Measurements from ENCODE around the gene TP63.

TP63 gene

DNA sequence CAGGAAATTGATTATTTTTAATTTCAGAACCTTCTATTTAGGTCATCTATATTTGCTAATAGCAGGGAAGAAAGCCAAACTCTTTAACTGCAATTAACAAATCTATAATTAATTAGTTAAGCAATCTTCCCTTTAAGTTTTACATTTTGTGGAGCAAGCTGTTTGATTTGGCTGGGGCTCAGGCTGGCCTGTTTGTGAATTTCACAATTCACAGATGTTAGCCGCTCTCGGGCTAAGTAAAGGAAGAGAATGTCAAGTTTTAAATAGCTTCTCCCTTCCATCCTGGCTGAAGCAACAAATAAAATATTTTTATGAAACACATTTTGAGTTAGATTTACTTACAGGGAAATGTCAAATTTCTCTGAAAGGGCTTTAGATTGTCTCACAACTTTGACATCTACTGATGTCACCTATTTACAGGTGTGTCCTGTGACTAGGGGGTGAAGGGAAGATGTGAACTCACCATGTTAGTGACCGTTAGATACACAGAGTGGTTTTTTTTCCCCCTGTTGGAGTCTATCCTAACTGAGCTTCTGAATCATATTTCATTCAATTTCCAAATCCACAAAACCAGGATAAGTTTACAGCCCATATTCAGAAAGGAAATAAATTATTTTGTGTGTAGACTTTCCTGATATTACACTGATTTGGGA lies 1.3 kb upstream of the TP63 start:
- no peaks in the 10 kb centered on the region for H3K9me3 ChIP-seq (ENCODE audit: control insufficient read depth, insufficient read depth, low read length)
- H3K4me3 ChIP-seq (ENCODE audit: low read depth, low read length): no peak overlapping the region
- no peaks in the 10 kb centered on the region for H3K27me3 ChIP-seq (ENCODE audit: control insufficient read depth, insufficient read depth, low read length)
- no peak overlapping the region for H3K9ac ChIP-seq (ENCODE audit: low read depth, low read length)
- no peaks in the 10 kb centered on the region for H3K36me3 ChIP-seq (ENCODE audit: control insufficient read depth, insufficient read depth, low read length)
- peaks cover under 1% of the 10 kb centered on the region for H3K4me1 ChIP-seq (ENCODE audit: control insufficient read depth, insufficient read depth, low read length)

DNA sequence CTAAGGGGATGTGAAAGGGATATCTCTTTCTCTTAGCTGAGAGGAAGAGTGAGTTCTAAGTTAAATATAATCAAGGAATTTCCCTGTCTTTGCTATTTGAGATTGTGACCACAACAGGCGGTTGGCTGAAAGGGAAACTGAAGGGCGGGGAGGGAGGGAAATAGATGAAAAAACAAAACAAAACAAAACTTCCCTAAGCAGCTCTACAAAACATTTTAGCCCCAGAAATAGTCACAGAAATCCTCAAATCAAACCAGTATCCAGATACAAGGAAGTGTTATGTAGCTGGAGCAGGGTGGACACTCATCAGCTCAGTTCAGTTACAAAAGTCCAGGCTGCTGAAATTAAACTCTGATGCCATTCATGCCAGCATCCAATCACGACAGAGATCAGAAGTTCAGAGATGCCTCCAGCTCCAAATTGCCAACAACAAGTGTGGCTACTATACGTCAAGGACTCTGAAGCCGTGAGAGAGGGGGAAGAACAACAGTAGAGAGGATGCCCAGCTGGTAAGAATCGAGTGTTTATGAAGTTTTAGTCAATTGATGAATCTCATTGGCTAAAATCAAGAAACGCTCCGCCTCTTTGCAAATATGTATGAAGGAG lies 319 bp upstream of the TP63 start:
- no peak overlapping the region for H3K4me3 ChIP-seq (ENCODE audit: low read depth, low read length)
- no peaks in the 10 kb centered on the region for H3K9me3 ChIP-seq (ENCODE audit: control insufficient read depth, insufficient read depth, low read length)
- H3K36me3 ChIP-seq (ENCODE audit: control insufficient read depth, insufficient read depth, low read length): no peaks in the 10 kb centered on the region
- H3K4me1 ChIP-seq (ENCODE audit: control insufficient read depth, insufficient read depth, low read length): peaks cover 8% of the 10 kb centered on the region
- no peak overlapping the region for H3K9ac ChIP-seq (ENCODE audit: low read depth, low read length)
- H3K27me3 ChIP-seq (ENCODE audit: control insufficient read depth, insufficient read depth, low read length): no peaks in the 10 kb centered on the region

DNA sequence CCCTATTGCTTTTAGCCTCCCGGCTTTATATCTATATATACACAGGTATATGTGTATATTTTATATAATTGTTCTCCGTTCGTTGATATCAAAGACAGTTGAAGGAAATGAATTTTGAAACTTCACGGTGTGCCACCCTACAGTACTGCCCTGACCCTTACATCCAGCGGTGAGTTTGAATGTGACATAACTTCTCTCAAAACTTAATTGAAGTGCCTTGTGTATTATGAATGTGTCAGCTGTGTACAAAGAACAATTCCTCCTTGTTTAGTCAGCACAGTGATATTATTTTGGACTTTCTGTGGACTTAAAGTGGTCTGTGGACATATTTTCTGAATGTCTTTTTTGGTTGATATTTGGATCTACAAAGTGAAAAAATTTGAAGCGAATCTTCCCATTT lies 220 bp downstream of the TP63 start:
- no peak overlapping the region for H3K4me3 ChIP-seq (ENCODE audit: low read depth, low read length)

DNA sequence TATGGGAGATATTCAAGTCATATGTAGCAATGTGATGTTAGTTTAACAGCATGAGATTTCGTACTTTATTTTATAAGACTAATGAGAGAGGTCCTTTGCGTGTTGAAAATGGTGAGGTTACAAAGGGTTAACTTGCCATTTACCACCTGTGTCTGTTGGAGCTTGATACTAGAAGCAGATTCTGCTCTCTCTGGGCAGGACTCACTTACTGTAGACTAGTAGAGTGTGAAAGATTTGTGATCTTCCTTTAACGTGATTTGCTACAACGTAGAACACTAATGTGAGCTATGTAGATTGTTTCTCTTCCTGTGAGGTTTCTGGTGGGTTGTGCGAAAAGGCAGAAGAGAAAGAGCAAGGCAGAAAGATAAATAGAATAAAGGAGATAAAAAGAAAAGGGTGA lies 1.1 kb downstream of the TP63 start:
- Histone ChIP-seq H3K36me3 (ENCODE audit: control insufficient read depth, insufficient read depth, low read length) (no peaks in the 10 kb centered on the region), H3K4me3 (ENCODE audit: low read depth, low read length) (no peak overlapping the region), H3K27me3 (ENCODE audit: control insufficient read depth, insufficient read depth, low read length) (no peaks in the 10 kb centered on the region), H3K9me3 (ENCODE audit: control insufficient read depth, insufficient read depth, low read length) (no peaks in the 10 kb centered on the region), H3K4me1 (ENCODE audit: control insufficient read depth, insufficient read depth, low read length) (peaks cover 11% of the 10 kb centered on the region), H3K9ac (ENCODE audit: low read depth, low read length) (no peak overlapping the region)

More for the DNA sequence above, 220 bp downstream of the TP63 start:
- Histone ChIP-seq H3K36me3 (ENCODE audit: control insufficient read depth, insufficient read depth, low read length) (no peaks in the 10 kb centered on the region), H3K27me3 (ENCODE audit: control insufficient read depth, insufficient read depth, low read length) (no peaks in the 10 kb centered on the region), H3K4me1 (ENCODE audit: control insufficient read depth, insufficient read depth, low read length) (peaks cover 11% of the 10 kb centered on the region), H3K9ac (ENCODE audit: low read depth, low read length) (no peak overlapping the region), H3K9me3 (ENCODE audit: control insufficient read depth, insufficient read depth, low read length) (no peaks in the 10 kb centered on the region)

DNA sequence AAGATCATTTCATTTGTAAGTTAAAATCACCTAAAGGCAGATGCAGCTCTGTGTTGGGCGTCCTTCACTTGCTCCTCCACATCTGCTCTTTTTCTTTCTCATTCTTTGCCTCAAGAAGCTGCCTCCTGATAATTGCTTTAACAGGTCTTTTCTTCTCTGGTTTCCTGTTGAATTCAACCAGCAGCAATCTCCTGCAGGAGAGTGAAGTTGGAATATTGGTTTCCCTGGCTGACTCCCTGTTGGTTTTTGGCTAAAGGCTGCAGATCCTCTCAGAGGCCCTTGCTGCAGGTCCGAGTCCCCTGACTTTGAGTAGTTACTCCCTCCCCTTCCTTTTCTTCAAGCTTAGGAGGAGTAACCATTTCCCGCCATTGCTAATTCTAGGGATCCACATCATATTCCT lies 4.2 kb downstream of the TP63 start:
- H3K4me3 ChIP-seq (ENCODE audit: low read depth, low read length): no peak overlapping the region
- H3K9ac ChIP-seq (ENCODE audit: low read depth, low read length): no peak overlapping the region
- no peaks in the 10 kb centered on the region for H3K9me3 ChIP-seq (ENCODE audit: control insufficient read depth, insufficient read depth, low read length)
- peaks cover 11% of the 10 kb centered on the region for H3K4me1 ChIP-seq (ENCODE audit: control insufficient read depth, insufficient read depth, low read length)
- H3K27me3 ChIP-seq (ENCODE audit: control insufficient read depth, insufficient read depth, low read length): no peaks in the 10 kb centered on the region
- H3K36me3 ChIP-seq (ENCODE audit: control insufficient read depth, insufficient read depth, low read length): no peaks in the 10 kb centered on the region

DNA sequence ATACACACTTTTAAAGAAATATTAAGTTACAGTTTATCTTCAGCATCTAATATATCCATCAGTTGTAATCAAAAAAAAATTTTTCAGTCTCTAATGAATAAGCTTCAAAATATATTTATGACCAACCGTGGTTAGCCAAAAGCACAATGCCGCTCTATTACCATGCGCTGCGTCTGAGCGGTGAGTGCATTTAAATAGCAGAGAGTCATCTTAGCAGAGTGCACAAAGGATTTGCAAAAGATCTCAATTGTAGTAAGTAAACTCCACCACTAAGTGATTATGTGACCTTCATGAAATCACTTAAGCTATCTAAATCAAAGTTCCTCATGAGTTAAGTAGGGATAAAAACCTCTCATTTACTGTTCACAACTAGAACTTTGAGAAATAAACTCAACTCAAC lies 4.9 kb downstream of the TP63 start:
- no peaks in the 10 kb centered on the region for H3K9me3 ChIP-seq (ENCODE audit: control insufficient read depth, insufficient read depth, low read length)
- H3K4me3 ChIP-seq (ENCODE audit: low read depth, low read length): no peak overlapping the region
- H3K36me3 ChIP-seq (ENCODE audit: control insufficient read depth, insufficient read depth, low read length): no peaks in the 10 kb centered on the region
- no peaks in the 10 kb centered on the region for H3K27me3 ChIP-seq (ENCODE audit: control insufficient read depth, insufficient read depth, low read length)
- no peak overlapping the region for H3K9ac ChIP-seq (ENCODE audit: low read depth, low read length)
- H3K4me1 ChIP-seq (ENCODE audit: control insufficient read depth, insufficient read depth, low read length): peaks cover 11% of the 10 kb centered on the region

DNA sequence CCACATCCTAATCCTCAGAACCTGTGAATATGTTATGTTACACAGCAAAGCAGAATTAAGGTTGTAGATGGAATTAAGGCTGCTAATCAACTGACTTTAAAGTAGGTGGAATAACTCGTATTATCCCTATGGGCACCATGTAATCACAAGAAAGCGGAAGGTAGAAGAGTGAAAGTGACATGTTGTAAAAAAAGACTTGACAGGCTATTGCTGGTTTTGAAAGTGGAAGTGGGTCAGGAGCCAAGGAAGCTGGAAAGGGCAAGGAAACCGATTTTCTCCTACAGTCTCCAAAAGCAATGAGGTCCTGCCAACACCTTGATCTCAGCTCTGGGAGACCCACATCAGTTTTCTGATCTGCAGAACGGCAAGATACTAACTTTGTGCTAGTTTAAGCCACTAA lies 6.6 kb downstream of the TP63 start:
- Histone ChIP-seq H3K27me3 (ENCODE audit: control insufficient read depth, insufficient read depth, low read length) (no peaks in the 10 kb centered on the region), H3K4me1 (ENCODE audit: control insufficient read depth, insufficient read depth, low read length) (peaks cover 11% of the 10 kb centered on the region), H3K9ac (ENCODE audit: low read depth, low read length) (no peak overlapping the region), H3K4me3 (ENCODE audit: low read depth, low read length) (no peak overlapping the region), H3K36me3 (ENCODE audit: control insufficient read depth, insufficient read depth, low read length) (no peaks in the 10 kb centered on the region), H3K9me3 (ENCODE audit: control insufficient read depth, insufficient read depth, low read length) (no peaks in the 10 kb centered on the region)

DNA sequence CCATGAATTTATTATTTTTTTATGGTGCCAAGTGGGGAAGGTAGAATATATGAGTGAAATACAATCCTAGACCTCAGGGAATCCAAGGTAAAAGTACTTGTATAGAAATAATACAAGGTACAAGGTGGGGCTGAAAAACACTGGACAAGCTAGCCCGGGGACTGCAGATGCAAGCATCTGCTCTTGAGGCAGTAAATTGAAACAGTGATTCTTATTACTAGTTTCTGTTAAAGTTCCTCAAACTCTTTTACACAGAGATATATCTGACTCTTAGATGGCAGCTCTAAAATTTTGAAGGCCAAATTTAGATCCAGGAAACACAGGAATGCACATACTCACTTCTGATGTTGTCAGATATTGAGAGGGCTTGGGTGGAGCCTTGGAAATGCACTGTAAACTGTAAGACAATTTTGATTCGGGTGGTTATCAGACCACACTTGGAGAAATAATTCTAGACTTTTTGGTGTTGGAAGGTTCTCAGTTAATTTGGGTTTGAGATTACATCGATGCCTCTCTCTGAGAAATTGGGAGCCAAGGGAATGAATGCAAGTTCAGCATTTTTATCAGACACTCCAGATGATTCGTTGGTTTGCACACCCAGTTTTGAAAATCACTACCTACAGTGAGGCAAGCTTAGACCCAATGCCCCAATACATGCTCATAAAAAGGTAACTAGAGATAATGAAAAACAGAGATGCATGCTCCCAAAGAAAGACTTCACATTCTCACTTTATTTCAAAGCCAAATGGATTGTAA lies 7.3 kb downstream of the TP63 start:
- Histone ChIP-seq H3K36me3 (ENCODE audit: control insufficient read depth, insufficient read depth, low read length) (no peaks in the 10 kb centered on the region), H3K4me1 (ENCODE audit: control insufficient read depth, insufficient read depth, low read length) (peaks cover 11% of the 10 kb centered on the region), H3K27me3 (ENCODE audit: control insufficient read depth, insufficient read depth, low read length) (no peaks in the 10 kb centered on the region), H3K9ac (ENCODE audit: low read depth, low read length) (no peak overlapping the region), H3K9me3 (ENCODE audit: control insufficient read depth, insufficient read depth, low read length) (no peaks in the 10 kb centered on the region), H3K4me3 (ENCODE audit: low read depth, low read length) (no peak overlapping the region)

DNA sequence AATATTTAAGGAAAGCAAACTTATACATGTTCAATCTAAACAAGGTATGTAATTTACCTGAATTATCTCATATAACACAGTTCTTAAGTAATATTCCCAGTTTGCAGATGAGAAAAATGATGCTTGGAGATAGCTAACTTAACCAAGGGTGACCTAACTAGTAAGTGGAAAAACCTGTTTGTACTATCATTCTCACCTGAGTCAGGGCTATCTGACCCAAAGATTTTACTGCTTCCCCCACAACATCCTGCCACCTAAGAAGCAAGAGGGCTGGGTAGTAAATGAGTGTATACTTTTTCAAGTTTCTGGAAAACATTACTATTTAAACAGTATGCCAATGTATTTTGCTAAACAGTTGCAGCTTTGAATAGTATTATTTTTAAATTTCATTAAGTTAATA lies 10.6 kb downstream of the TP63 start:
- Histone ChIP-seq H3K4me3 (ENCODE audit: low read depth, low read length) (no peak overlapping the region), H3K9me3 (ENCODE audit: control insufficient read depth, insufficient read depth, low read length) (no peaks in the 10 kb centered on the region), H3K27me3 (ENCODE audit: control insufficient read depth, insufficient read depth, low read length) (no peaks in the 10 kb centered on the region), H3K9ac (ENCODE audit: low read depth, low read length) (no peak overlapping the region), H3K36me3 (ENCODE audit: control insufficient read depth, insufficient read depth, low read length) (no peaks in the 10 kb centered on the region), H3K4me1 (ENCODE audit: control insufficient read depth, insufficient read depth, low read length) (no peaks in the 10 kb centered on the region)

DNA sequence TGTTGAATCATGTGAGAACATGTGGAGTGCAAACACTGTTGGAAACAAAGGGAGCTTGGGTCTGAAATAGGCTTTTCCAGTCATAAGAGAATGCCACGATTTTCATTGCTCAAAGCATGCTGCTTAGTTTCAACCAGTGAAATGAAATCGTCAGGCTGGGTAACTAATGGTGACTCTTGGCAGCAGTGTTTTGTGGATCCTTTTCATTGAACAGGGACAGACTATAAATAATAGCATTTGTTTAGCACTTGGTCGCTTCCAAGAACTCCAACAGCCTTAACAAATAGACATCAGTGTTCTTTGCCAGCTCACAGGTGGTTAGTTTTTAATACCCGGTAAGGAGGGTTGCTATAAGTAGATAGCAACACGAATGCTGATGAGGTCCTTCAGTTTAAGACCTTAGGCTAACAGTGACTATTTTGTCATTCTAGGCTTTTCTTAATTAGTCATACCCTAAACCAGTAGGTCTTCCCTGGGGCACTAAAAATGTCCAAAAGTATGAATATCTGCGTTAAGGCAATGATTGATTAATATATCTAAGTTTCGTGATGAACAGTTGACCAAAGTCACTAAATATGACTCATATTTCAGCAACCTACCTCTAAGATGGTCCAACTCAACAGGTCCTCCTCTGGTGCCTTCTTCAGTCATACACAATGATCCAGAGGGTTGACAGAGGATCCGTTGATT lies 15.8 kb downstream of the TP63 start:
- no peak overlapping the region for H3K9ac ChIP-seq (ENCODE audit: low read depth, low read length)
- H3K27me3 ChIP-seq (ENCODE audit: control insufficient read depth, insufficient read depth, low read length): no peaks in the 10 kb centered on the region
- no peak overlapping the region for H3K4me3 ChIP-seq (ENCODE audit: low read depth, low read length)
- no peaks in the 10 kb centered on the region for H3K4me1 ChIP-seq (ENCODE audit: control insufficient read depth, insufficient read depth, low read length)
- no peaks in the 10 kb centered on the region for H3K9me3 ChIP-seq (ENCODE audit: control insufficient read depth, insufficient read depth, low read length)
- no peaks in the 10 kb centered on the region for H3K36me3 ChIP-seq (ENCODE audit: control insufficient read depth, insufficient read depth, low read length)

DNA sequence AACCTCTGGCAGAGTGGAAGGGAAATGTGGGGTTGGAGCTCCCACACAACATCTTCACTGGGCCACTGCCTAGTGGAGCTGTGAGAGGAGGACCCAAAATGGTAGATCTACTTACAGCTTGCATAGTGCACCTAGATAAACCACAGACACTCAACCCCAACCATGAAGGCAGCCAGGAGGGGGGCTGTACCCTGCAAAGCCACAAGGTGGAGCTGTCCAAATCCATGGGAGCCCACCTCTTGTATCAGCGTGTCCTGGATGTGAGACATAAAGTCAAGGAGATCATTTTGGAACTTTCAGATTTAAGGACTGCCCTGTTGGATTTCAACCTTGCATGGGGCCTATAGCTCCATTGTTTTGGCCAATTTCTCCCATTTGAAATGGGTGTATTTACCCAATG lies 20.9 kb downstream of the TP63 start:
- Histone ChIP-seq H3K9ac (ENCODE audit: low read depth, low read length) (no peak overlapping the region), H3K4me3 (ENCODE audit: low read depth, low read length) (no peak overlapping the region), H3K4me1 (ENCODE audit: control insufficient read depth, insufficient read depth, low read length) (no peaks in the 10 kb centered on the region), H3K27me3 (ENCODE audit: control insufficient read depth, insufficient read depth, low read length) (no peaks in the 10 kb centered on the region), H3K36me3 (ENCODE audit: control insufficient read depth, insufficient read depth, low read length) (no peaks in the 10 kb centered on the region), H3K9me3 (ENCODE audit: control insufficient read depth, insufficient read depth, low read length) (no peaks in the 10 kb centered on the region)
